GM21529 (cell line): ENCODE measurements around the gene SUN5.
"Not testable (repeated sequence)": the region's sequence is repeated elsewhere in the genome, so short reads cannot be mapped to it uniquely, and the experiment has no call there.

ENCODE experiments used
- ATAC-seq: cut with Tn5 transposase; IDR thresholded peaks from one replicate; pipeline ENCODE4 v1.9.1; 2021; ENCODE audit not compliant: unreplicated experiment

SUN5 gene

DNA sequence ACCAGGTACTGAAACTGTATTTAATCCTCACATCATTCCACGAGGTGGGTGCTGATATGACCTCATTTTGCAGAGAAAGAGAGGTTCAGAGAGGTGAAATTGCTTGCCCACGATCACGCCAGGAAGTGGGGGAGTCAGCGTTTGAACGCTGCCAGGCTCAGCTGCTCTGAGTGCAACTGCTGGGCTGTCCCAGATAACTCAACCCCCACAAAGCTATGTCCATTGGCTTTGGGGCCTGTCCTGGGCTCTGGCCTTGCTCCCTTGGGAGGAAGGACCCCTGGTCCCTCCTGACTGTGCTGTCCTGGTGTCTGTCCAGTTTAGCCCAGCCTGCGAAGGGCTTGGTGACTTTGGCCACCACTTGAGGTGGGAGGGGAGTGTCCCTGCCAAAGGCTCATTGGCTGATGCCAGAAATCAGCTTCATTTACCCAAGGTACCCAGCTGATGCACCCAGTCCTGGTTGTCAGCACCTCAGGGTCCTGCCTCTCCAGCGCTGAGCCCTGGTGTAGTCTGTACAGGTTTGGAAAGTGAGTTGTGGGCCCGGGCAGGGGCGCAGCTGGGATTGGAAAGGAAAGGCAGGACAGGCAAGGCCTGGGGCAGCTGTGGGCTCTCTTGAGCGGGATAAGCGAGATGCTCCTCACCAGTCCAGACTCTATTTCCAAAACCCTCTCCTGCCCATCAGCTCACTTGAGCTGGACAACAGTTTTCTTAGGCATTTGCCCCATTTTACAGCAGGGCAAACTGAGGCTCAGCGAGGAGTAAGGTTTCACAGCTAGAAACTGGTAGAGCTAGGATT, 38.5 kb downstream of the SUN5 start:
- no peak for ATAC-seq

DNA sequence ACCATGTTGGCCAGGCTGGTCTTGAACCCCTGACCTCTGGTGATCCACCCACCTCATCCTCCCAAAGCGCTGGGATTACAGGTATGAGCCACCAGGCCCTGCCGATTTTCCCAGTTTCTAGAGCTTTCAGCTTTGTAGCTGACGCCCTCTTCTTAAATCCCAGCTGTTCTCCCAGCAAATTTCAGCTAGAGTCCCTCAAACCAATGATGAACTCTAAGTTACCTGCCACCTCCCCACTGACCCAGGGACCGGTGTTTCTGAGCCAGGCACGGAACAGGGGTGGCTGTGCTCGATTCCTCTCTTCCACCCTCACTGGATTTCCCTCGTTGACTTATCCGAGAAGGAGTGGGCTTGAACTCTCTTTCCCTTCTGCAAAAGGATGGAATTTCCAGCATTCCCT, 39.1 kb downstream of the SUN5 start:
- ATAC-seq, result no peak

DNA sequence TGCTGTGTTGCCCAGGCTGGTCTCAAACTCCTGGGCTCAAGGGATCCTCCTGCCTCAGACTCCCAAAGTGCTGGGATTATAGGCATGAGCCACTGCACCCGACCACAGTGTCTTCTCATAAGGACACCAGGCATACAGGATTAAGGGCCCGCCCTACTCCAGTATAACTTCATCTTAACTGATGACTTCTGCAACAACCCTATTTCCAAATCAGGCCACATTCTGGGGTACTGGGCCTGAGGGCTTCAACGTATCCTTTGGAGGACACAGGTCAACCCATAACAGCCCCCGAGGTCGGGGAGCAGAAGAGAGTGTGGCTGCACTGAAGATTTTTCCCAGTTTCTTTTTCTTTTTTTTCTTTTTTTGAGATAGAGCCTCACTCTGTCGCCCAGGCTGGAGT, 39.7 kb downstream of the SUN5 start:
- no peak for ATAC-seq

DNA sequence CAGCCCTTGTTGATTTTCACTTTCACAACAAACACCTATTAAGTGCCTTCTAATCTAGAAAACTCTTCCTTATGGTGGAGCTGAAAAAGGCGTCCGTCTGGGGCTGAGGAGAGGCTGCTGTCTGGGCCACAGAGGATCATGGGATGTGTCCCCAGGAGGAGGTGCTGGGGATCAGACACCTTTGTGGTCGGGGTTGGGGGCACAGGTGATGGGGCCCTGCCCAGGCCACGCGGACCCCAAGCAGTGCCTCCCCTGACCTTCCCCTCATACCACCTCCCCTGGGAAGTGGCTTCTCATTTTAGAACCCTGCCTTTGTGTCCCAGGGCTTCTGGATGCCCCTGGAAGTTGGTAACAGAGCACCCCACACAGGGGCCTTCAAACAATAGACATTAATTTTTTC, 41.1 kb downstream of the SUN5 start:
- no peak for ATAC-seq

DNA sequence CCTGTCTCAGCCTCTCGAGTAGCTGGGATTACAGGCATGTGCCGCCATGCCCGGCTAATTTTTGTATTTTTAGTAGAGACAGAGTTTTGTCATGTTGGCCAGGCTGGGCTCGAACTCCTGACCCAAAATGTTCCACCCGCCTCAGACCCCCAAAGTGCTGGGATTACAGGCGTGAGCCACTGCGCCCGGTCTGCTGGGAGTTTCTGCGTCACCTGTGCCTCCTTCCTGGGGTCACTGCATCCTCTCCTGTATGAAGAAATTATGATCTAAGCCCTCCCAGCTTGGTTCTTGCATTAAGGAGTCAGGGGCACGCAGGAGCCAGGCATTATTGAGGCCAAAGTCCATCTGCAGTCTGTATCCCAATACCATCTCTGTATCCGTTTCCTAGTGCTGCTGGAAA, 41.6 kb downstream of the SUN5 start:
- ATAC-seq, result not testable (repeated sequence)

DNA sequence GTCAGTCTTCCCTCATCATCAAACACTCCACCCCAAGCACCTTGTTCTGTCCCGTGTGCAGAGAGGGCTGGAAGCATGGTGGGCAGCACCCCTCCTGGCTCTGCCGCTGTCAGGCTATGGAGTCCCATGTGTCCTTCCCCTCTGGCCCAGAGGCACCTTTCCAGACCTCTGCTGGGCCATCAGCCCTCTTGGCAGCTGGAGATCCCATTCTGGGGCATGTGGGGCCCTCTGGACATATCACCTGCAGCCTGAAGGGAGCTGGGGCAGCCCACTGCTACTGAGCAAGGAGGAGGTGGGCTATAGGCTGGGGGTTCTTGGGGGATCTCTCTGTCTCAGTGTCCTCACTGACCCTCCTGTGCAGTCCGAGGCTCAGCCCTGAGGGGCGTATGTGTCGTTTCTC, 42.2 kb downstream of the SUN5 start:
- ATAC-seq, result no peak

DNA sequence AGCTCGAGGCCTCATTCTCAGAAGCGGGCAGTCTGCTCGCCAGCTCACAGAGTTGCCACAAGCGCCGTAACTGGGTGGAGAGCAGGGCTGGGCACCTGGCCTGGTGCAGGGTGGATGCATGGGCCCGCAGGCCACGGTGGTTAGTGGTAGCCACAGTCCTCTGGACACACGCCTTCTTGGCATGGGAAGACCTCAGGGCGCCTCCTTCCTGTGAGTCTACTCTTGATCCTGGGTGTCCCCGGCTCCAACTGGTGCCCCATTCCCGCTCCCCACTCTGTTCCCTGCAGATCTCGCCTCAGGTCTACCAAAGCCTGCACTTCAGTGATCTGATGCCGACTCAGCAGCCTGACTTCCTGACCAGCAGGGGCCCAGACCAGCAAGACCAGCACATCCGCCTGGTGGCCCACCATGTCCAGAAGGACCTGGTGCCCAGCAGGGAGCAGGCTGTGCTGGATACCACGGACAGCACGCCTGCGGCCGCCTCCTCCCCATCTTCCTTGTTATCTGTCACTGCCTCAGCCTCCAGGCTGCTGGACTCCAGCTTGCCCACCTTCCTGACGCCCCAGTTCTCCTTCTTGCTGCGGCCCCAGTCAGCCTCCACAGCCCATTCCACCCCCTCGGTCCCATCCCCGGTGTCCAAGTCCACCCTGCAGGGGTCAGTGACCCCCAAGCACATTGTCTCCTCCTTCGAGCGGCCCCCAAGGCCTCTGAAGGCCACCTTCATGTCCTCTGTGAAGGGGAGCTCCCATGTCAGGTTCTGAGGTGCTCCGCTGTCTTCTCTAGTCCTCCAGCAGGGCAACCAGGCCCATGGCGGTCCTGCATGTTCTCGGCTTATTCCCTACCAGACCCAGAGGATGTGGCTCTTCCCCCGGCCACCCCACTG, 43.1 kb downstream of the SUN5 start:
- ATAC-seq, result no peak

DNA sequence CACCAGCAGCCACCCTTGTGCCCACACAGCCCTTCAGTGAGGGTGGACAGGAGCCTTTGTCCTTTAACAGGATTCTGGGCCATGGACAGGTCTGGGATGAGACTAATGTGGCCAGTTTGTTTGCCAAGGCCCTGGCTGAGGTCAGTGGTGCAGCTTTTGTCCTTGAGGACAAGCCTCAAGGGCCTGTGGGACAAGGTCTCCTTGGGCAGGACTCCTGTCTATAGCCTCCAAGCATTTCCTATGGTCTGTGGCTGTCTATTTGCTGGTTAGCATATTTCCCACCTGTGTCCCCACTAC, 44.1 kb downstream of the SUN5 start:
- no peak for ATAC-seq

DNA sequence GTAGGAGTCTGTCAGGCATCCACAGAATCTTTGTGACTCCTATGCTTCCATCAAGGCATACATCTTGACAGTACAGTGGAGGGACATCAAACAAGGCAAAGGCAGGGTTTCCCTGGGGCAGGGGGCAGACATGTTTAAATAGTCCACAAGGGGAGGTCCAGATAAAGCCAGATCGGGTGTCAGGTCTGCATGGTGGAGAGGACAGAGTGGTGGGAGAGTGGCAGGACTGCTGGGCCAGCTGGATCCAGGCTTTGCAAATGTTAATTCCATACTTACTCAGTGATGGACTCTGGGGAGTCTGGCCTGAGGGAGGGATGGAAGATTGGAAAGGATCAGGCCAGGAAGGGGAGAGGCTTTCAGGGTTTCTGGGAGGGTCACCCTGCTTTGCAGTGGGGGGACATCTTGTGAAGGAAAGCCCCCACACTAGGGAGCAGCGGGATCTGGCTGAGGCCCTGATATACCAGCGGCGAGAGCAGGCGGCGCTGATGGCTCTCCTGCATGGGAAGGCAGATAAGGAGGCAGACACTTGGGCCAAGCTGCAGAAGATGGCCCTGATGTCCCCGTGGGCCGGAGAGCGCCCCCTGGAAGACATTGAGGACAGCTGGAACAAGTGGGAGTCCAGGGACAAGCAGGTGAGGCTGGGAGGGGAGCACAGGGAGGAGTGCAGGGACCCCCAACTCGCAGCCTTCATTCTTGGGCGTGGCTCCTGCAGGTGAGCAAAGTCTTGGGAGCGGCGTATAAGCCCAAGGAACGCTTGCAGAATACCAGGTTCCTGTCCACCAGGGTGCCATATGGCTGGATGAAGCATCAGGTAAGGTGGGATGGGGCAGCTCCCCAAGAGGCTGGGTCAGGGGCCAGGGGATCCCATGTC, 44.6 kb downstream of the SUN5 start:
- no peak for ATAC-seq

DNA sequence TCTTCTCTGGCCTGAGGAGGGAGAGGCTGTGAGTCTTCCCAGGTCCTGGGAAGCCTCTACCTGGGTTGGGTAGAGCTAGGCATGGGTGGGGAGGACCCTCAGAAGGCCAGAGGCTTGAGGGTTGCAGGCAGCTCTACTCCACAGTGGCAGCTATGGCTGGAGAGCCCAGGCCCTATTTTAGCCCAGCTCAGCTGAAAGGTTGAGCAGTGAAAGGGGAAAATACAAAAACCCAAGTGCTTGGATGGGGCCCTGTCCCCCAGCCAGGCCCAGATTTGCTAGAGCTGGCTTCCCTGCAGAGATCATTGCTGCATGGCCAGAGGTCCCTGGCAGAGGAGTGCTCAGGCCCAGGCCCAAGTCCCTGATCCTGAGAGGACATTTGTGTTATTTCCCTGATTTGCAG, 45.7 kb downstream of the SUN5 start:
- ATAC-seq, result no peak

DNA sequence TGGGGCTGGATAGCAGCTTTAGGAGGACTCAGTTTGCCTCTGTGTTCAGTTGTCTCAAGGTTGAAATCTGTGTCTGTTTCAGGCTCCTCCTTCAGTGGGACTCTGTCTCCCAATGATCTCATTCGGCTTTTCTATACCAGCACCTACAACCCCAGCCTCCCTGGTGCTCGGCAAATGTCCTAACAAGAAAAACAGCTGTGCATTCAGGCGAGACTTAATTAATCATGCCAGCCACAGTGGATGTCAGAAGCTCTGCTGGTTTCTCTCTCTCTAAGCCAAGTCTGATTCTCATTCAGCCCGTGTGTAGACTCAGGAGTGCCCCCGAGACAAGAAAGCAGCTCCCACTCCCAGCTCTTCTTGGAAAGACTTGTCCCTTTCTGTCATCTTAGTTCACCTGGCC, 46.8 kb downstream of the SUN5 start:
- no peak for ATAC-seq

DNA sequence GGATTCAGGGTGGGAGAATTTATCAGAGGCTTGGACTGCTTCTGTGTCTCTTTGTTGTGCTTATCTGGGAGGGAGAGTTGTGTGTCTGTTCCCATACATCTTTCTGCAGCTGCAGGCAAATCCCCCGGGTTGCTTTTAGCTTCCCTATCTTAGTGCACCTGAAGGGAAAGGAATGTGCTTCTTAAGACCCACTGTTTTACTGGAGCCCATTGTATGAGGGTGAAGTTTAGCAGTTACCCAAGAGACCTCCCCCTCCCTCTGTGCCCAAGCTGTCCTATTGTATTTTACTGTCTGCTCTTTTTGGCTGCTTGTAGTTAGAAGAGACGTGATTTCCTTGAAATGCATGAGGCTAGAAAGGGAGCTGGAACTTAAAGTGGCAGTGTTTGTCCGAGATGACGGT, 53.7 kb downstream of the SUN5 start:
- ATAC-seq, result not testable (repeated sequence)

DNA sequence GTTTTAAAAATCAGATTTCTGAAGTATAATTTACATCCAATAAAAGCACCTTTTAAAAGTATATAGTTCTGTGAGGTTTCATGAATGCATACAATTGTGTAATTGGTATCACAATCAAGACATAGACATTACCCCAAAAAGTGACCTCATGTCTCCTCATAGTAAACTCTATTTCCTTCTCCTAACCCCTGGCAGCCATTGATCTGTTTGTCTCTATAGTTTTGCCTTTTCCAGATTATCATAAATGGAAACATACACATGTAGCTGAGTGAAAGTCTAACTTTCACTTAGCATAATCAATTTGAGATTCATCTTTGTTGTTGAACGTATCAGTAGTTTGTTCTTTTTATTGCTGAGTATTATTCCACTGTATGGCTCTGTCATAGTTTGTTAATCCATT, 57.6 kb downstream of the SUN5 start:
- no peak for ATAC-seq

DNA sequence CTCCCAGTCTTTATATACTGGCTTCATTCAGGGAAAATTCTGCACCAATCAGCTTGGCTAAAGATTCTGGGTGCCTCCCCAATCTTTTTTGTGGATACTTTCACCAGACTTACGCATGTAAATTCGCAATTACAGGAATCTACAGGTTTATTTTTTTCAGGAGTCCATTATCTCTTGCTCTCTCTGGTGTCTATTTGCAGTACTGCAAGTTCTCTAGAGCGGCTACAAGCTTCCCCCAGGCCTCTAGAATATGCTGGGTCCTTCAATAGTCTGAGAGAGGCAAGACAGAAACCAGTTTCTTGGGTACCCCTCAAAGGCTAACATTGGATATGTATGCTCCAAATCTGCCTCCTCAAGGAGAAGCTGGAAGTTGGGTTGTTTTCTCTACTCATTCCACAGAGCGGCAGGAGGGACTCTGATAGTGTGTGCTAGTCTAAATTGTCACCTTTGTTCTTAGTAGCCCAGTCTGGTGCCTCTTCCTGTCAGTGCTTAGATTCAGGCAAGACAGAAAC, 58.5 kb downstream of the SUN5 start:
- ATAC-seq, result no peak

DNA sequence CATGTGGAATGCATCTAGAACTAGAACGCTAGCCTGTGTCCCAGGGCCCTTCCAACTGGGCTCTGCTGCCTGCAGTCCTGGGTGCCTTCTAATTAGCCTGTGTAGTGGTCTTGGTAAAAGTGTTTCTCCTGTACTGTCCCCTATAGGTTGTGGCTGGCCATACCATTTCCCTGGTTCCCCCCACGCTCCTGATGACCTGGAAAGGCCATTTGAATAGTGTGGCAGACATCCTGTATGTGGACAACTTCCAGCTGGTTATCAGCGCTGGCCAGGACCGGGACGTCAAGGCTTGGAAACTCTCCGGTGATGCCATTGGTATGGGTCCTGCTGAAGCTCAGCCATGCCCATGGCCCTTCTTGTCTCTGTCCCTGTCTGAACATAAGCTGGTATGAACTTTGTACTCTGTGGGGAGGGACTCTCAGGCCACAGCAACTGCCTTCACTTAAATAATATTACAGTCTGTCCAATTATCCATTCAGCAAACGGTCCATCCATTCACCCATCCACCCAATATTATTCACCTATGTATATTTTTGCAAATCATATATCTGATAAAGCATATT, 60.7 kb downstream of the SUN5 start:
- ATAC-seq, result no peak

DNA sequence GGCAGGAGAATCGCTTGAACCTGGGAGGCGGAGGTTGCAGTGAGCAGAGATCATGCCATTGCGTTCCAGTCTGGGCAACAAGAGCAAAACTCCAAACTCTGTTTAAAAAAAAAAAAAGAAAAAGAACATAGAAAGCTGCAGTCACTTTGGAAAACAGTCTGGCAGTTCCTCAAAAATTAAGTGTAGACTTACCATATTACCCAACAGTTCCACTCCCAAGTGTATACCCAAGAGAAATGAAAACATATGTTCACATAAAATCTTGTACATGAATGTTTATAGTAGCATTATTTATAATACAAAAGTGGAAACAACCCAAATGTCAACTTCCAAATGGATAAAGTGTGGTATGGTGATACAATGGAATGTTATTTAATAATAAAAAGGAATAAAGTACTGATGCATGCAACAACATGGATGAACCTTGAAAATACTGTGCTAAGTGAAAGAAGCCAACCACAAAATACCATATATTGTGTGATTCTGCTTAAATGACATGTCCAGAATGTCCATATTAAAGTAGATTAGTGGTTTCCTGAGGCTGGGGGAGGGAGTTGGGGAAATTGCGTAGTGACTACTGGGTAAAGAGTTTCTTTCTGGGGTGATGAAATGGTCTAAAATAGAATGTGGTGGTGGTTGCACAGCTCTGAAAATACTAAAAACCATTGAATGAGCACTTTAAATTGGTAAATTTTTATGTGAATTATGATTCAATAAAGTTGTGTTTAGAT, 62.9 kb downstream of the SUN5 start:
- no peak for ATAC-seq

DNA sequence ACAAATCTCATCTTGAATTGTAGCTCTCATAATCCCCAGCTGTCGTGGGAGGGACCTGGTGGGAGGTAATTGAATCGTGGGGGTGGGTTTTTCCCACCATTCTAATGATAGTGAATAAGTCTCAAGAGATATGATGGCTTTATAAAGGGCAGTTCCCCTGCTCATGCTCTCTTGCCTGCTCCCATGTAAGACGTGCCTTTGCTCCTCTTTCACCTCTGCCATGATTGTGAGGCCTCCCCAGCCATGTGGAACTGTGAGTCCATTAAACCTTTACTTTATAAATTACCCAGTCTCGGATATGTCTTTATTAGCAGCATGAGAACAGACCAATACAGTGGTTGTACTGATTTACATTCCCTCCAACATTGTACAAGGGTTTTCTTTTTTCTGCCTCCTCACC, 69.7 kb downstream of the SUN5 start:
- no peak for ATAC-seq
